H1 (cell line): ENCODE results near the gene TNFRSF8. TPM values are rescaled to one million over a fixed set of nuclear protein-coding genes. Genes with fewer than 3 reads are reported as not detected.

Experiments
- CTCF ChIA-PET: fragments of 300-600 bp; sonication (Branson Sonifier 250); formaldehyde crosslinking; loops from one replicate; lab custom pipeline; 2021; ENCODE audit not compliant: partially characterized antibody; lab: Charles Lee
- POLR2A ChIA-PET: fragments of 300-600 bp; sonication (Branson Sonifier 250); formaldehyde crosslinking; loops from one replicate; lab custom pipeline; 2021; ENCODE audit warnings: inconsistent platforms; ENCODE audit not compliant: partially characterized antibody; lab: Charles Lee
- DNase-seq, 2 experiments: peaks; one replicate each; pipeline versions ENCODE4 v3.0.0 to v3.0.0-alpha.2; 2010 to 2022; ENCODE audit warnings: low spot score in 2 of 2, low read depth in 1 of 2, mixed read lengths in 1 of 2
- FAIRE-seq: peaks from 2 replicates; lab custom pipeline; 2011; peaks lifted over from hg19 to GRCh38; lab: Jason Lieb, UNC
- H2AFZ ChIP-seq: 2 replicates; pipeline ENCODE4 v1.8.1; 2012; ENCODE audit warnings: low read length, inconsistent platforms
- H2AK5ac ChIP-seq: 2 replicates; pipeline ENCODE4 v1.6.1; 2013; ENCODE audit warnings: low read depth, low read length
- H2BK120ac ChIP-seq: replicated peaks from 2 replicates; pipeline ENCODE3; 2013; ENCODE audit warnings: low read depth, low read length, inconsistent platforms
- H2BK12ac ChIP-seq: 2 replicates; pipeline ENCODE4 v1.6.1; 2013; ENCODE audit warnings: low read depth, low read length
- H2BK15ac ChIP-seq: 2 replicates; pipeline ENCODE4 v1.6.1; 2013; ENCODE audit warnings: low read length
- H2BK20ac ChIP-seq: 2 replicates; pipeline ENCODE4 v1.6.1; 2013; ENCODE audit warnings: low read length
- H2BK5ac ChIP-seq: 2 replicates; pipeline ENCODE4 v1.6.1; 2013; ENCODE audit warnings: low read depth, low read length
- H3K14ac ChIP-seq: 2 replicates; pipeline ENCODE4 v1.6.1; 2013; ENCODE audit warnings: inconsistent platforms; ENCODE audit not compliant: insufficient read length
- H3K18ac ChIP-seq: 2 replicates; pipeline ENCODE4 v1.6.1; 2013; ENCODE audit warnings: low read length; ENCODE audit errors: extremely low read depth
- H3K23ac ChIP-seq: 2 replicates; pipeline ENCODE4 v1.6.1; 2013; ENCODE audit warnings: inconsistent platforms; ENCODE audit not compliant: insufficient read length
- H3K23me2 ChIP-seq: 2 replicates; pipeline ENCODE4 v1.6.1; 2013; ENCODE audit warnings: low read depth, low read length
- H3K27ac ChIP-seq: 2 replicates; pipeline ENCODE4 v1.6.1; 2011; ENCODE audit warnings: low read depth, low read length, inconsistent platforms
- H3K27me3 ChIP-seq, 4 experiments: replicated peaks in 1 of 4; 1 replicate in 1 of 4; 2 replicates in 3 of 4; pipeline versions ENCODE4 v1.6.1 to v1.8.1; 2011 to 2013; ENCODE audit warnings: low read length in 3 of 4, mild to moderate bottlenecking in 3 of 4, inconsistent platforms in 2 of 4, mixed read lengths in 2 of 4, moderate library complexity in 1 of 4; ENCODE audit not compliant: control insufficient read depth in 3 of 4, insufficient read depth in 3 of 4; ENCODE audit errors: extremely low read depth in 1 of 4
- H3K36me3 ChIP-seq, 4 experiments: 2 replicates each; pipeline versions ENCODE4 v1.6.1 to v1.8.1; 2011 to 2013; ENCODE audit warnings: mild to moderate bottlenecking in 4 of 4, low read length in 3 of 4, moderate library complexity in 2 of 4, control low read depth in 1 of 4, inconsistent platforms in 1 of 4; ENCODE audit not compliant: insufficient read depth in 4 of 4, control insufficient read depth in 2 of 4
- H3K4ac ChIP-seq: replicated peaks from 2 replicates; pipeline ENCODE3; 2013; ENCODE audit warnings: low read length, low read depth, mixed read lengths, inconsistent platforms; ENCODE audit not compliant: insufficient read length
- H3K4me1 ChIP-seq, 4 experiments: replicated peaks in 1 of 4; 1 replicate in 1 of 4; 2 replicates in 3 of 4; pipeline versions ENCODE4 v1.6.1 to v1.8.1; 2011 to 2013; ENCODE audit warnings: low read length in 3 of 4, inconsistent platforms in 2 of 4, mixed read lengths in 1 of 4; ENCODE audit not compliant: insufficient read depth in 4 of 4, control insufficient read depth in 3 of 4
- H3K4me2 ChIP-seq, 2 experiments: 2 replicates each; pipeline versions ENCODE4 v1.6.1 to v1.8.1; 2011 to 2013; ENCODE audit warnings: low read depth in 2 of 2, low read length in 2 of 2, control low read depth in 1 of 2, inconsistent platforms in 1 of 2, mild to moderate bottlenecking in 1 of 2; ENCODE audit not compliant: insufficient read depth in 1 of 2
- H3K4me3 ChIP-seq, 4 experiments: fragments of 200-600, 300-600 bp in 1 of 4; sonication (generic), shearing (Covaris generic), sonication (Bioruptor Twin) in 1 of 4; 2 replicates each; pipeline versions ENCODE4 v1.5.1 to v1.8.1; 2011 to 2016; ENCODE audit warnings: low read length in 4 of 4, low read depth in 3 of 4, control low read depth in 2 of 4, inconsistent platforms in 2 of 4, mild to moderate bottlenecking in 2 of 4, mixed read lengths in 1 of 4, moderate library complexity in 1 of 4; ENCODE audit not compliant: insufficient read depth in 2 of 4; ENCODE audit errors: extremely low read depth in 1 of 4
- H3K56ac ChIP-seq: replicated peaks from 2 replicates; pipeline ENCODE3; 2013; ENCODE audit warnings: low read depth, mild to moderate bottlenecking, mixed read lengths, low read length, inconsistent platforms; ENCODE audit not compliant: insufficient read length
- H3K79me1 ChIP-seq: 2 replicates; pipeline ENCODE4 v1.6.1; 2013; ENCODE audit warnings: low read depth, low read length, control low read depth
- H3K79me2 ChIP-seq, 2 experiments: 2 replicates each; pipeline versions ENCODE4 v1.6.1 to v1.8.1; 2012 to 2013; ENCODE audit warnings: low read length in 2 of 2, mild to moderate bottlenecking in 2 of 2, inconsistent platforms in 1 of 2; ENCODE audit not compliant: insufficient read depth in 2 of 2, control insufficient read depth in 1 of 2
- H3K9ac ChIP-seq, 4 experiments: replicated peaks in 1 of 4; 1 replicate in 1 of 4; 2 replicates in 3 of 4; pipeline versions ENCODE4 v1.6.1 to v1.8.1; 2011 to 2013; ENCODE audit warnings: low read depth in 3 of 4, low read length in 3 of 4, control low read depth in 2 of 4, mild to moderate bottlenecking in 2 of 4, moderate library complexity in 2 of 4, inconsistent platforms in 1 of 4; ENCODE audit errors: extremely low read depth in 1 of 4
- H3K9me3 ChIP-seq, 2 experiments: 2 replicates each; pipeline versions ENCODE4 v1.6.1 to v1.8.1; 2012 to 2013; ENCODE audit warnings: mild to moderate bottlenecking in 2 of 2, moderate library complexity in 2 of 2, control low read depth in 1 of 2, inconsistent platforms in 1 of 2, low read depth in 1 of 2, low read length in 1 of 2, mixed read lengths in 1 of 2; ENCODE audit not compliant: insufficient read depth in 2 of 2
- H4K20me1 ChIP-seq, 2 experiments: replicated peaks in 1 of 2; 2 replicates each; pipeline versions ENCODE3 to v1.8.1; 2011 to 2013; ENCODE audit warnings: inconsistent platforms in 2 of 2, low read length in 2 of 2, mild to moderate bottlenecking in 1 of 2; ENCODE audit not compliant: insufficient read depth in 2 of 2, control insufficient read depth in 1 of 2
- H4K5ac ChIP-seq: 2 replicates; pipeline ENCODE4 v1.6.1; 2013; ENCODE audit warnings: low read length, low read depth, mixed read lengths, inconsistent platforms; ENCODE audit not compliant: insufficient read length
- H4K8ac ChIP-seq: 2 replicates; pipeline ENCODE4 v1.8.0; 2013; ENCODE audit warnings: mild to moderate bottlenecking, moderate library complexity, low read length, inconsistent platforms; ENCODE audit not compliant: insufficient read depth; ENCODE audit errors: extremely low read depth
- H4K91ac ChIP-seq: replicated peaks from 2 replicates; pipeline ENCODE3; 2013; ENCODE audit warnings: low read length, mixed read lengths, inconsistent platforms; ENCODE audit not compliant: insufficient read length
- POLR2A ChIP-seq, 2 experiments: IDR thresholded peaks; 1 replicate in 1 of 2; 2 replicates in 1 of 2; pipeline ENCODE4 v1.6.1; 2011; ENCODE audit warnings: low read depth in 2 of 2, low read length in 2 of 2, mild to moderate bottlenecking in 2 of 2; ENCODE audit errors: control extremely low read depth in 1 of 2
- RAD21 ChIP-seq, 2 experiments: IDR thresholded peaks in 1 of 2; conservative IDR thresholded peaks in 1 of 2; 2 replicates each; pipeline ENCODE4 v1.6.1; 2011; ENCODE audit warnings: low read depth in 2 of 2, low read length in 2 of 2, improper control_type of control experiment in 1 of 2, inconsistent platforms in 1 of 2, mild to moderate bottlenecking in 1 of 2, moderate library complexity in 1 of 2
- WGBS, 2 experiments: shearing (Covaris generic) in 1 of 2; methylation state at CpG; one replicate each; pipeline versions ENCODE4 v1.1.6 to v1.1.7; 2013 to 2015; ENCODE audit warnings: low lambda C conversion rate in 2 of 2, mixed read lengths in 2 of 2, inconsistent platforms in 1 of 2, low coverage in 1 of 2, missing lambda C conversion rate in 1 of 2; ENCODE audit not compliant: insufficient replicate concordance in 2 of 2, insufficient coverage in 1 of 2, insufficient read length in 1 of 2; ENCODE audit errors: extremely low coverage in 1 of 2, missing lambda C conversion rate in 1 of 2; 5-methylcytosine and 5-hydroxymethylcytosine counted together
- polyA plus RNA-seq, 7 experiments: library from polyadenylated mRNA; depleted of rRNA in 3 of 7; stranded (reverse) in 5 of 7; unstranded in 2 of 7; fragments of >200 nt in 5 of 7; fragments of 200-250 nt in 2 of 7; gene quantifications; 1 replicate in 5 of 7; 2 replicates in 1 of 7; 4 replicates in 1 of 7; pipeline versions ENCODE4 v1.2.1 to v1.2.3, GENCODE V29; 2011 to 2013; ENCODE audit warnings: missing spikeins in 2 of 7, mixed read lengths in 2 of 7
- total RNA-seq: library from RNA; stranded (reverse); fragmentation: NEBNext Ultra II Directional; extraction: Animal tissue kit (Norgen Biotek cat#: 25700); gene quantifications from 2 replicates; pipeline ENCODE4 v1.2.1, GENCODE V29; 2021
- TF ChIP-seq, protein P1 (sequence below): IDR thresholded peaks from 2 replicates; pipeline ENCODE4 v1.6.1; 2012; ENCODE audit warnings: inconsistent platforms
- TF ChIP-seq, protein P2 (sequence below), 3 experiments: IDR thresholded peaks; 1 replicate in 2 of 3; 2 replicates in 1 of 3; pipeline versions ENCODE4 v1.5.1 to v1.6.1; 2011; ENCODE audit warnings: low read length in 3 of 3, mild to moderate bottlenecking in 3 of 3, inconsistent platforms in 2 of 3, low read depth in 1 of 3, moderate library complexity in 1 of 3; ENCODE audit not compliant: insufficient read depth in 1 of 3; ENCODE audit errors: control extremely low read depth in 1 of 3

Gene TNFRSF8
- total and polyA plus RNA-seq, 2 of the 8 experiments (the other 6 are each of a cell fraction or from before 2014, with no cell fraction given): 23.2 to 32.7 TPM

DNA sequence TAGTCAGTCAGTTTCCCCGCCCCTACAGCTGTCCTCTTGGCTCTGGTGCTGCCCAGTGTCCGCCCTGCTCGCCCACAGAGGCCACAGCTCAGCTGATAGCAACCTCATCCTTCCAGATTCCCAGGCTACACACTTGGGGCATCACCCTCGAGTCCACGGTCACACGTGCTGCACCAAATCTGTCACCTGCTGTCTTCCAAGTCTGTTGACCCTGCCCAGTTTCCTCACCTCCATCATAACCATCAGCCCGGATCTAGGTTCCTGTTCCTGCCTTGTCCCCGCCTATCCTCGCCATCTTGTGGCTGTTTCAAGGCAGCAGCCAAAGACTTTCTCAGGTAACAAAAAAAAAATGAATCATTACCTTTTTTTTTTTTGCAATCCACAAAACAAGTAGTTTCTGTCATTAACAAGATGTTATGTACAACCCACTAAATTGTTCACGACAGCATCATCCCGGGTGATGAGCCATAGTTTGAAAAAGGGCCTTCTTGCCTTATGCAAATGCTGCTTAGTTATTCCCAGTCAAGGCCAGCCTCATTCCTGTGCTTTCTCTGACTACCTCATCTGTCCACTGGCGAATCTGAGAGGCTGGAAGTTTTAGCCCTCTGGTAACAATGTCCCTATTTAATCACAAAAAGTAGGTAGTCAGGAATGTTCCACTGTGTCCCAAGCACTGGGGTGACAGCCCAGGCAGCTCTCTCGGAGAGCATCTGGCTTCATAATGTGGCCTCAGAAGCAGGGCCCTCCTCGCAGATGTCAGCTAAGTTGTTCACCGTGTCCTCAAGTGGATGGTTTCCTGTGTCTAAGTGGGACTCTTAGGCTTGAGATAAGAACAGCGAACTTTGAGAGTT lies 48.7 kb upstream of the TNFRSF8 start:
- no peaks in the 10 kb centered on the region for H3K79me2 ChIP-seq
- no peak overlapping the region for H3K4ac ChIP-seq
- H4K20me1 ChIP-seq: peaks cover 0 to 5% of the 10 kb centered on the region in 2 experiments
- peaks cover 20 to 35% (median 32%) of the 10 kb centered on the region in 4 experiments; a peak in 6 of 8 replicates for H3K36me3 ChIP-seq
- H2AFZ ChIP-seq: no peak overlapping the region
- TF ChIP-seq POLR2A (IDR thresholded peaks at IDR 0.05; ENCODE audit: control extremely low read depth in 1 of 2, low read depth in 2 of 2, low read length in 2 of 2) (no peak), RAD21 (IDR thresholded peaks at IDR 0.05 in 1 of 2, conservative IDR thresholded peaks at IDR 0.05 in 1 of 2; ENCODE audit: low read depth in 2 of 2, low read length in 2 of 2) (peak in 1 of 2 experiments; percentile 45; a peak in 2 of 4 replicates)
- TF ChIP-seq, protein P1, sequence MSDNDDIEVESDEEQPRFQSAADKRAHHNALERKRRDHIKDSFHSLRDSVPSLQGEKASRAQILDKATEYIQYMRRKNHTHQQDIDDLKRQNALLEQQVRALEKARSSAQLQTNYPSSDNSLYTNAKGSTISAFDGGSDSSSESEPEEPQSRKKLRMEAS: peak; percentile 46; the same call in 1 of the 2 replicates
- TF ChIP-seq, protein P2, sequence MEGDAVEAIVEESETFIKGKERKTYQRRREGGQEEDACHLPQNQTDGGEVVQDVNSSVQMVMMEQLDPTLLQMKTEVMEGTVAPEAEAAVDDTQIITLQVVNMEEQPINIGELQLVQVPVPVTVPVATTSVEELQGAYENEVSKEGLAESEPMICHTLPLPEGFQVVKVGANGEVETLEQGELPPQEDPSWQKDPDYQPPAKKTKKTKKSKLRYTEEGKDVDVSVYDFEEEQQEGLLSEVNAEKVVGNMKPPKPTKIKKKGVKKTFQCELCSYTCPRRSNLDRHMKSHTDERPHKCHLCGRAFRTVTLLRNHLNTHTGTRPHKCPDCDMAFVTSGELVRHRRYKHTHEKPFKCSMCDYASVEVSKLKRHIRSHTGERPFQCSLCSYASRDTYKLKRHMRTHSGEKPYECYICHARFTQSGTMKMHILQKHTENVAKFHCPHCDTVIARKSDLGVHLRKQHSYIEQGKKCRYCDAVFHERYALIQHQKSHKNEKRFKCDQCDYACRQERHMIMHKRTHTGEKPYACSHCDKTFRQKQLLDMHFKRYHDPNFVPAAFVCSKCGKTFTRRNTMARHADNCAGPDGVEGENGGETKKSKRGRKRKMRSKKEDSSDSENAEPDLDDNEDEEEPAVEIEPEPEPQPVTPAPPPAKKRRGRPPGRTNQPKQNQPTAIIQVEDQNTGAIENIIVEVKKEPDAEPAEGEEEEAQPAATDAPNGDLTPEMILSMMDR (IDR thresholded peaks at IDR 0.05; ENCODE audit: control extremely low read depth in 1 of 3, insufficient read depth in 1 of 3, low read depth in 1 of 3, low read length in 3 of 3): peak; percentile 38 to 45 (median 44)
- H3K4me3 ChIP-seq: no peak overlapping the region
- ChIA-PET POLR2A (interaction anchor here (0.6 to 1.2 kb wide), 5 partner anchors 24 to 196 kb away, joined by 3 to 5 read pairs (median 4); no protein-coding TSS in a partner anchor), CTCF (interaction anchor here (0.6 to 3.9 kb wide), 4 partner anchors 17 to 145 kb away, joined by 3 to 13 read pairs (median 3); no protein-coding TSS in a partner anchor)
- H2AK5ac ChIP-seq: no peak overlapping the region
- H3K14ac ChIP-seq: no peak overlapping the region
- H3K27ac ChIP-seq: 0 out of 2 replicates have a peak overlapping the region, but pooled peaks have one; percentile 7
- H2BK5ac ChIP-seq: no peak overlapping the region
- no peaks in the 10 kb centered on the region for H3K4me1 ChIP-seq
- no peak overlapping the region for H3K4me2 ChIP-seq
- DNase-seq (no peak), FAIRE-seq (no peak)
- H2BK120ac ChIP-seq: no peak overlapping the region
- H4K8ac ChIP-seq: no peak overlapping the region
- 0 out of 2 replicates have a peak overlapping the region, but pooled peaks have one; percentile 27 for H2BK12ac ChIP-seq
- no peak overlapping the region for H3K18ac ChIP-seq
- H2BK15ac ChIP-seq: no peak overlapping the region
- no peaks in the 10 kb centered on the region; the same call in 1 of the 2 replicates for H3K79me1 ChIP-seq
- H4K91ac ChIP-seq: no peak overlapping the region
- no peak overlapping the region for H3K9ac ChIP-seq
- H3K9me3 ChIP-seq: no peaks in the 10 kb centered on the region
- no peaks in the 10 kb centered on the region for H3K27me3 ChIP-seq
- no peaks in the 10 kb centered on the region; the same call in 1 of the 2 replicates for H3K23me2 ChIP-seq
- no peak overlapping the region for H3K56ac ChIP-seq
- 88% methylated on average over 16 of the region's 16 CpGs; no CpG with 5 or more reads in 1 of the 2 experiments for WGBS, 2 experiments
- no peak overlapping the region for H2BK20ac ChIP-seq
- H3K23ac ChIP-seq: no peak overlapping the region
- no peak overlapping the region for H4K5ac ChIP-seq
